Esophagus squamous epithelium (tissue), 5 donors: ENCODE measurements around the gene AUTS2. TPM values are rescaled to one million over a fixed set of nuclear protein-coding genes. Genes with fewer than 3 reads are reported as not detected.
A peak's percentile ranks its signal among the peaks of the same experiment; 100 is the strongest.

Source experiments
- DNase-seq: peaks from one replicate; lab custom pipeline; 2025; lab: John Stamatoyannopoulos, UW
- H3K27ac ChIP-seq, 4 donors: fragments of 200-600 bp; sonication (generic); one replicate each; pipeline ENCODE4 v1.5.1; 2016 to 2019; ENCODE audit warnings: mild to moderate bottlenecking in 1 of 4
- H3K27me3 ChIP-seq, 4 donors: fragments of 200-600 bp; sonication (generic); 1 replicate in 3 of 4; 2 replicates in 1 of 4; pipeline versions ENCODE4 v1.5.1 to v1.6.0; 2017 to 2021; ENCODE audit warnings: antibody characterized with exemption in 1 of 4
- H3K36me3 ChIP-seq, 3 donors: fragments of 200-600 bp; sonication (generic); one replicate each; pipeline ENCODE4 v1.5.1; 2016 to 2019
- H3K4me1 ChIP-seq, 3 donors: fragments of 200-600 bp; sonication (generic); one replicate each; pipeline ENCODE4 v1.5.1; 2017 to 2019
- H3K4me3 ChIP-seq, 4 donors: fragments of 200-600 bp; sonication (generic); 1 replicate in 3 of 4; 2 replicates in 1 of 4; pipeline ENCODE4 v1.5.1; 2016 to 2019; ENCODE audit warnings: mild to moderate bottlenecking in 2 of 4, moderate library complexity in 1 of 4
- H3K9me3 ChIP-seq, 3 donors: fragments of 200-600 bp; sonication (generic); one replicate each; pipeline ENCODE4 v1.5.1; 2016 to 2019
- POLR2A ChIP-seq, 4 donors: fragments of 450-650 bp; IDR thresholded peaks; one replicate each; pipeline ENCODE4 v1.6.1; 2017; ENCODE audit warnings: antibody characterized with exemption in 4 of 4, mild to moderate bottlenecking in 4 of 4, moderate library complexity in 3 of 4
- WGBS, 2 donors: methylation state at CpG; one replicate each; pipeline ENCODE4 v1.1.5; 2018; 5-methylcytosine and 5-hydroxymethylcytosine counted together
- intact Hi-C: fragments of 100-400 bp; cut with DNase I; formaldehyde crosslinking; loops from one replicate; pipeline ENCODE4 v1.15.0; 2022
- total RNA-seq, 4 donors: library from RNA; depleted of rRNA; stranded (reverse); fragments of >200 nt; gene quantifications; one replicate each; pipeline ENCODE4 v1.1.0, GENCODE V29; 2016
- TF ChIP-seq, protein P1 (sequence below), 6 experiments: fragments of 450-650 bp in 4 of 6; fragments of 200-600 bp in 2 of 6; sonication (generic) in 2 of 6; IDR thresholded peaks; one replicate each; pipeline ENCODE4 v1.5.1; 2016 to 2019; ENCODE audit warnings: antibody characterized with exemption in 6 of 6, mild to moderate bottlenecking in 4 of 6, moderate library complexity in 4 of 6
- donor health status: DM: yes; HTN: yes; CAD: no.

Gene AUTS2
- total RNA-seq, 4 donors from 2014 or later, result 9.5 to 36.2 (median 23.0) TPM

DNA sequence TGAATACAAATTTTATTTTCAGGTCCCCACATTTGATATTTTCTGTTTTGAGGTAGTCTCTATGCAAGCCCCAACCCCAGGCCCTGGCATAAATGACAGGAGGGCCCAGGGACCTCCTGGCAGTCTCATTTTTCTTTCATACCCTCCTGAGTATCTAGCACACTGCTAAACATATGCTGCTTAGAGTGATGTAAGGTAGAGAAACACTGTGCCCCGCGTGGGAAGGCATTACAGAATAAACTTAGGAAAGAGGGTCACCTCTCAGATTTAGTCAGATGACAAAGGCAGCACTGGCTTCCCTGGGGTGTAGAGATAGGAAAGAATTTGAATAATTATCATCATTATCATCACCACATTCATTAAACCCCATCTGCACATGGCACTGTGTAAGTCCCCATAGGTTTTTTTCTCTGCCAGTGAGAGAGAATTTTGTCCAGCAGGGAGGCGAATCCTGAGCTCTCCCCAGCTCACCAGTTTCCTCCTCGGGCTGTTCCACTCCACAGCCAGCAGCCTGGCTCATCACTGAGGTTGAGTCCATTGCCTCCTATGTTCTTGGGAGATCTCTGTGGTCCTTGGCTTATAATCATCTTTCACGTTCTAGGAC, 1026.3 kb downstream of the AUTS2 start:
- no peak overlapping the region for H3K27ac ChIP-seq
- no peak for TF ChIP-seq POLR2A (IDR thresholded peaks at IDR 0.05)
- TF ChIP-seq, protein P1, sequence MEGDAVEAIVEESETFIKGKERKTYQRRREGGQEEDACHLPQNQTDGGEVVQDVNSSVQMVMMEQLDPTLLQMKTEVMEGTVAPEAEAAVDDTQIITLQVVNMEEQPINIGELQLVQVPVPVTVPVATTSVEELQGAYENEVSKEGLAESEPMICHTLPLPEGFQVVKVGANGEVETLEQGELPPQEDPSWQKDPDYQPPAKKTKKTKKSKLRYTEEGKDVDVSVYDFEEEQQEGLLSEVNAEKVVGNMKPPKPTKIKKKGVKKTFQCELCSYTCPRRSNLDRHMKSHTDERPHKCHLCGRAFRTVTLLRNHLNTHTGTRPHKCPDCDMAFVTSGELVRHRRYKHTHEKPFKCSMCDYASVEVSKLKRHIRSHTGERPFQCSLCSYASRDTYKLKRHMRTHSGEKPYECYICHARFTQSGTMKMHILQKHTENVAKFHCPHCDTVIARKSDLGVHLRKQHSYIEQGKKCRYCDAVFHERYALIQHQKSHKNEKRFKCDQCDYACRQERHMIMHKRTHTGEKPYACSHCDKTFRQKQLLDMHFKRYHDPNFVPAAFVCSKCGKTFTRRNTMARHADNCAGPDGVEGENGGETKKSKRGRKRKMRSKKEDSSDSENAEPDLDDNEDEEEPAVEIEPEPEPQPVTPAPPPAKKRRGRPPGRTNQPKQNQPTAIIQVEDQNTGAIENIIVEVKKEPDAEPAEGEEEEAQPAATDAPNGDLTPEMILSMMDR (IDR thresholded peaks at IDR 0.05), result no peak
- H3K27me3 ChIP-seq, result no peaks in the 10 kb centered on the region
- no peak overlapping the region for H3K4me3 ChIP-seq
- intact Hi-C loops, result no loop called here
- H3K9me3 ChIP-seq, result no peaks in the 10 kb centered on the region
- no peak for DNase-seq
- peaks cover 0 to 22% (median 2%) of the 10 kb centered on the region in 3 donors for H3K4me1 ChIP-seq
- WGBS, 2 donors, result 73 to 88% methylated on average over 5 of the region's 5 CpGs
- H3K36me3 ChIP-seq, result no peaks in the 10 kb centered on the region

DNA sequence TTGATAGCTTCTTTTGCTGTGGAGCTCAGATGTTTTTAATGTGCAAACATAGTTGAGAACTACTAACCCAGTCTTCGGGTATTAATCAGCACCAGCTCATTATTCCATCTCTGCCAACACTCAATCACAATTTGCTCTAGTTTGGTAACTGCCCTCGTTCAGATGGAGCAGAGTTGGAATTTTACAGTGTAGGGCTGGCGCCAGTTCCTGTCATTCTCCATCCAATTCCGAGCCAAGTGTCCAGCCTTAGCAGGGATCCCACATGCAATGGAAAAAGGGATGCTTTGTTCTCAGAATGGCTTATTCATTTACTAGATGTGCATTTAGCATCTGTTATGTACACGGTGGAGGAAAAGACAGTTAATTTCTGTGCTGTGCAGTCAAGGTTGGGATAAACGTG, 1029.2 kb downstream of the AUTS2 start:
- intact Hi-C loops, result no loop called here
- no peak overlapping the region for H3K27ac ChIP-seq
- H3K9me3 ChIP-seq, result no peaks in the 10 kb centered on the region
- H3K27me3 ChIP-seq, result no peaks in the 10 kb centered on the region
- no peaks in the 10 kb centered on the region for H3K36me3 ChIP-seq
- 72 to 83% methylated on average over 6 of the region's 6 CpGs for WGBS, 2 donors
- DNase-seq, result no peak
- H3K4me3 ChIP-seq, result no peak overlapping the region
- H3K4me1 ChIP-seq, result peaks cover 0 to 3% (median under 1%) of the 10 kb centered on the region in 3 donors
- TF ChIP-seq POLR2A (IDR thresholded peaks at IDR 0.05), result no peak
- TF ChIP-seq, protein P1 (IDR thresholded peaks at IDR 0.05), result no peak

DNA sequence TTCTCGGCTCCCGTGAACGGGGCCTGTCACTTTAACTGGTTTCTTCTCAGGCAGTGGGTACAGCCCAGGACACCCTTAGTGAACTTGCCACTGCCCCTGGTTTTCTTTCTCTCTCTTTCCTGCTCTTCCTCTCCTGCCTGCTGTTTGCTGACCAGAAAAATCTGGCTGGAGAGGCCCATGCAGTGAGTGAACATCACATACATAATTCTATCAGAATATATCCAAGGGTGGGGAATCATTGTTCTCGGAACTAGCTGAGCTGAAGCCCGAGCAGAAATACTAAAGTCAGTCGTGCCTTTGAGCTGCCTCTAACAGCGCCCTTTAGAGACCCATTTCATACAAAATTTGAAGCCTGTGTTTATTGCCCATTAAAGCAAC, 1032.2 kb downstream of the AUTS2 start:
- WGBS, 2 donors, result 87 to 91% methylated on average over 7 of the region's 7 CpGs
- Histone ChIP-seq H3K4me1 (peaks cover 0 to 3% (median 0%) of the 10 kb centered on the region in 3 donors), H3K36me3 (no peaks in the 10 kb centered on the region), H3K27me3 (no peaks in the 10 kb centered on the region), H3K4me3 (peak overlapping the region in 1 of 4 donors; percentile 37), H3K9me3 (no peaks in the 10 kb centered on the region), H3K27ac (no peak overlapping the region)
- intact Hi-C loops, result no loop called here
- no peak for DNase-seq
- TF ChIP-seq, protein P1 (IDR thresholded peaks at IDR 0.05), result no peak
- no peak for TF ChIP-seq POLR2A (IDR thresholded peaks at IDR 0.05)

DNA sequence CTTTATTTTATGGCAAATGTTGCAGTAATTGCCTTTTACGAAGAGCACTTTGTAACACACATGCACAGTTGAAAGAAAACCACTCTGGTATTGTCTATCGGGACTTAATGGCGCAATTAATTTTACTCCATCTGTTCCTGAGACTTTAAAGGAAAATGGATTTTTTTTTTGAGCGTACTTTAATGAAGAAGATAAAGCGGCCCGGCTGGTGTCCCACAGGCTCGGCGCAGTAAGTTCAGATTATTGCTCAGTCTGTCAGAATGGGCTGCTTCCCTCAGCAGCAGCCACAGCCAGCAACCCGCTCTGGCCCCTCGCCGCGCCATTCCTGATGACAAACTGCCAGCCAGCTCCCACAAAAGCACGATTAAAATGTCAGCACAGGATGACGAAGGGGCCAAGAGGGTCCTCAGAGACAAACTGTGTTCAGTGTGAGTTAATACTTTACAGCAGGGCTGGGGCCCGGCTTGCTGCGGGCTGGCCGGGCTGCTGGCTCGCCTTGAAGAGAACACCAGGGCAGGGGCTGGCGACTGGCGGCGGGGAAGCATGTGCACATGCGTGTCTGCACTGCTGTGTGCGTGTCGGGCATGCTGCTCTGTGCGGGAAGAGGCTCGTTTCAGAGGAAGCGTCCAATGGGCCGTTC, 1032.7 kb downstream of the AUTS2 start:
- peak overlapping the region in 1 of 4 donors; percentile 37 for H3K4me3 ChIP-seq
- no peaks in the 10 kb centered on the region for H3K36me3 ChIP-seq
- no peak overlapping the region for H3K27ac ChIP-seq
- intact Hi-C loops, result no loop called here
- peaks cover 0 to 3% (median 0%) of the 10 kb centered on the region in 3 donors for H3K4me1 ChIP-seq
- H3K9me3 ChIP-seq, result no peaks in the 10 kb centered on the region
- DNase-seq, result no peak
- H3K27me3 ChIP-seq, result no peaks in the 10 kb centered on the region
- TF ChIP-seq, protein P1 (IDR thresholded peaks at IDR 0.05), result no peak
- TF ChIP-seq POLR2A (IDR thresholded peaks at IDR 0.05), result no peak
- WGBS, 2 donors, result 73 to 87% methylated on average over 15 to 19 of the region's 28 CpGs

DNA sequence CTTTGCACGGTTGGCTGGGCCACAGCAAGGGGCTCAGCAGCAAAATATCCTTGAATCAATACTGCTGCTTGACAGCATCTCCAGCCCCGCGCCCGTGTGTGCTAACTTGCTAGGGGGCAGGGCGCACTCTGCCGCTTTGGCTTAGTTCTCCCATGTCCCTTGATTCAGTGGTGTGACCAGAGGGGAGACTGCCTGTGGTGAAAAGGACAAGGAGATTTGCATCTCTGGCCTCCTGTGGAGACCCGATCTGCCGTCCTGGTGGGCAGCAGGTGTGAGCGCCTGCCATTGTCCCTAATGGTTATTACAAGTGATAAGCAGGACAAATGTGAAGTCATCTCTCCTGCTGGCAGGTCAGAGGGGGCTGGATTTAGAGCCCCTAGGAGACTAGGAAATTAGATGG, 1033.4 kb downstream of the AUTS2 start:
- 85 to 95% methylated on average over 5 to 8 of the region's 9 CpGs for WGBS, 2 donors
- DNase-seq, result no peak
- Histone ChIP-seq H3K36me3 (no peaks in the 10 kb centered on the region), H3K4me3 (no peak overlapping the region), H3K4me1 (peaks cover 0 to 3% (median 0%) of the 10 kb centered on the region in 3 donors), H3K27ac (no peak overlapping the region), H3K27me3 (no peaks in the 10 kb centered on the region), H3K9me3 (no peaks in the 10 kb centered on the region)
- intact Hi-C loops, result no loop called here
- TF ChIP-seq, protein P1 (IDR thresholded peaks at IDR 0.05), result no peak
- no peak for TF ChIP-seq POLR2A (IDR thresholded peaks at IDR 0.05)
